H54 (cell line): ENCODE data around the gene TFAM.
"Not testable (repeated sequence)": the region's sequence is repeated elsewhere in the genome, so short reads cannot be mapped to it uniquely, and the experiment has no call there.

Experiments used
- DNase-seq: peaks from one replicate; pipeline ENCODE4 v3.0.0; 2011; ENCODE audit warnings: low spot score, mixed read lengths; ENCODE audit not compliant: insufficient read length
- FAIRE-seq: peaks from 3 replicates; lab custom pipeline; 2011; peaks lifted over from hg19 to GRCh38; lab: Jason Lieb, UNC
- POLR2A ChIP-seq: IDR thresholded peaks from 2 replicates; pipeline ENCODE4 v1.6.1; 2011; ENCODE audit warnings: low read depth, mild to moderate bottlenecking, low read length

Gene TFAM

GRCh38 chr10:58393317-58393716 lies 8.1 kb downstream of the TFAM start:
- FAIRE-seq (peak; percentile 65), DNase-seq (no peak)
- no peak for TF ChIP-seq POLR2A

GRCh38 chr10:58394471-58394870 lies 9.3 kb downstream of the TFAM start:
- FAIRE-seq = no peak
- TF ChIP-seq POLR2A = no peak
- DNase-seq = no peak

- FAIRE-seq = peak; percentile 6
- DNase-seq = no peak
- TF ChIP-seq POLR2A = no peak
These were observed 10.8 kb downstream of the TFAM start for GRCh38 chr10:58396057-58396456.

- no peak for DNase-seq
- TF ChIP-seq POLR2A = no peak
- FAIRE-seq = no peak
These were observed 12.6 kb downstream of the TFAM start for GRCh38 chr10:58397830-58398229.

GRCh38 chr10:58399410-58399809 lies 14.2 kb downstream of the TFAM start:
- DNase-seq (no peak), FAIRE-seq (peak; percentile 86)
- no peak for TF ChIP-seq POLR2A

- FAIRE-seq (peak; percentile 94), DNase-seq (no peak)
- no peak for TF ChIP-seq POLR2A
These were observed 15.4 kb downstream of the TFAM start for GRCh38 chr10:58400609-58401008.

- DNase-seq = no peak
- FAIRE-seq = peak; percentile 33
These were observed 18.8 kb downstream of the TFAM start for GRCh38 chr10:58404001-58404400.

GRCh38 chr10:58409956-58410610 lies 24.9 kb downstream of the TFAM start:
- FAIRE-seq = no peak
- DNase-seq = no peak
- TF ChIP-seq POLR2A = no peak

More at GRCh38 chr10:58404001-58404400, 18.8 kb downstream of the TFAM start:
- no peak for TF ChIP-seq POLR2A

- DNase-seq (no peak), FAIRE-seq (peak; percentile 45)
These were observed 27.3 kb downstream of the TFAM start for GRCh38 chr10:58412502-58412961.

GRCh38 chr10:58414270-58415041 lies 29.2 kb downstream of the TFAM start:
- FAIRE-seq = peak; percentile 53
- no peak for TF ChIP-seq POLR2A
- DNase-seq = no peak

More at GRCh38 chr10:58412502-58412961, 27.3 kb downstream of the TFAM start:
- no peak for TF ChIP-seq POLR2A

- DNase-seq = no peak
- no peak for FAIRE-seq
- no peak for TF ChIP-seq POLR2A
These were observed 30.5 kb downstream of the TFAM start for GRCh38 chr10:58415757-58416156.

- DNase-seq, FAIRE-seq: not testable (repeated sequence)
These were observed 32.7 kb downstream of the TFAM start for GRCh38 chr10:58417902-58418301.

- FAIRE-seq = peak; percentile 11
- no peak for TF ChIP-seq POLR2A
- no peak for DNase-seq
These were observed 39.0 kb downstream of the TFAM start for GRCh38 chr10:58424176-58424575.

- DNase-seq, FAIRE-seq: not testable (repeated sequence)
These were observed 43.2 kb downstream of the TFAM start for GRCh38 chr10:58428436-58428835.

GRCh38 chr10:58431903-58432302 lies 46.7 kb downstream of the TFAM start:
- TF ChIP-seq POLR2A = no peak
- FAIRE-seq (no peak), DNase-seq (no peak)
